Breast epithelium (tissue), 3 donors: ENCODE results near the gene ABTB1.

Experiments used
- CTCF ChIP-seq, 3 donors: fragments of 450-650 bp; IDR thresholded peaks; one replicate each; pipeline ENCODE4 v1.5.1; 2016 to 2017; ENCODE audit warnings: antibody characterized with exemption in 3 of 3, mild to moderate bottlenecking in 3 of 3, moderate library complexity in 3 of 3
- POLR2A ChIP-seq: fragments of 450-650 bp; IDR thresholded peaks from one replicate; pipeline ENCODE4 v1.6.1; 2016; ENCODE audit warnings: antibody characterized with exemption, mild to moderate bottlenecking, moderate library complexity

- no peak for TF ChIP-seq CTCF (IDR thresholded peaks at IDR 0.05)
- TF ChIP-seq POLR2A = no peak
These were observed 50.3 kb downstream of the ABTB1 start for GRCh38 chr3:127723011-127723567.
